Stimulated activated CD4-positive, alpha-beta T cell treated with anti-CD3 and anti-CD28 coated beads, Interleukin-4, amount 100 ng/mL, for 1 hour (primary cell): ENCODE data around the gene FGFRL1.

Source experiments
- DNase-seq: peaks from one replicate; pipeline ENCODE4 v3.0.0-alpha.2; 2020

Gene FGFRL1, protein sequence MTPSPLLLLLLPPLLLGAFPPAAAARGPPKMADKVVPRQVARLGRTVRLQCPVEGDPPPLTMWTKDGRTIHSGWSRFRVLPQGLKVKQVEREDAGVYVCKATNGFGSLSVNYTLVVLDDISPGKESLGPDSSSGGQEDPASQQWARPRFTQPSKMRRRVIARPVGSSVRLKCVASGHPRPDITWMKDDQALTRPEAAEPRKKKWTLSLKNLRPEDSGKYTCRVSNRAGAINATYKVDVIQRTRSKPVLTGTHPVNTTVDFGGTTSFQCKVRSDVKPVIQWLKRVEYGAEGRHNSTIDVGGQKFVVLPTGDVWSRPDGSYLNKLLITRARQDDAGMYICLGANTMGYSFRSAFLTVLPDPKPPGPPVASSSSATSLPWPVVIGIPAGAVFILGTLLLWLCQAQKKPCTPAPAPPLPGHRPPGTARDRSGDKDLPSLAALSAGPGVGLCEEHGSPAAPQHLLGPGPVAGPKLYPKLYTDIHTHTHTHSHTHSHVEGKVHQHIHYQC

GRCh38 chr4:1011022-1011665, at the start of gene FGFRL1:
Gene FGFRL1, plus strand, starts transcription at chr4:1011626. Its CDS starts 860 bp downstream, at chr4:1012486.
- peak; percentile 95 for DNase-seq

DNA sequence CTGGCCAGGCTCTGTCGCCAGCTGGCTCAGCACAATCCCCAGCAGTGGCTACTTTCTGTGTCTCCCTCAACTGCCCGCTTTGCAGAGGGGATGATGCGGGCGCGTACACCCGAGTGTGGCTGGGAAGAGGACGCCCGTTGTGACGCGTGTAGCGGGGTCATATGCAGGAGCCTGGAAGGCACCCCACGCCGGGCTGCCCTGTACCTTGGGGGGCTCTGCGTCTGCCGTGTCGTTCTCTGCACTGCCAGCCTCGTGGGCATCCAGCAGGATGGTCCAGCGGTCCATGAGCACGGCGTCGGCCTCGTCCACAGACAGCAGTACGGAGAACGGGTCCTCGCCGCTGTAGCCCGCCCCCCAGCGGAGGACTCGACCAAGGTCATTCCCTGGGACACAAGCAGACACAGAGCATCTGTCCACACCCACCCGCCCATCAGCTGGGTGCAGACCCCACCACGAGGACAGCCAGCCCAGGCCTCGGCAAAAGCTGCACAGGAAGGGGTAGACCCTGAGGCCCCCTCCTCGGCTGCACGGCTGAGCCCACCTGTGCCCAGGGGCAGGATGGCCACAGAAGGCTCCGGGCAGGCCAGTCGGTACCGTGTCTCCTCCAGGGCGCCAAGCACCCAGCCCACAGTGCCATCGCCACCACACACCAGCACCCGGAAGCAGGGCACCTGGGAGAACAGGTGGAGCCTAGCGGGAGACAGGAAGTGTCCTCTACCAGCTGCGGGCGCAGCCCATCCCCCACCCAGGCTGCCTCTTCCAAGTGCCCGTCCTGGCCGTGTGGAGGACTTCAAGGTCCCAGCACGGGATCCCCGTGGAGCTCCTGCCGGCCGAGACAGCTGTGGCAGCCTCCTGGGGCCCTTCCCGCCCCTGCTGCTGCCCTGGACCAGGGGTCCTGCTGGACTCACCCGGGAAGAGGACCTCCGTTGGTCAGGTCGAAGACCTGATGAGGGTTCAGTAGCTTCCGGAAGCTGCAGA, 48.9 kb upstream of the FGFRL1 start:
- DNase-seq, result no peak

GRCh38 chr4:963276-964225, 47.9 kb upstream of the FGFRL1 start:
- DNase-seq, result no peak

DNA sequence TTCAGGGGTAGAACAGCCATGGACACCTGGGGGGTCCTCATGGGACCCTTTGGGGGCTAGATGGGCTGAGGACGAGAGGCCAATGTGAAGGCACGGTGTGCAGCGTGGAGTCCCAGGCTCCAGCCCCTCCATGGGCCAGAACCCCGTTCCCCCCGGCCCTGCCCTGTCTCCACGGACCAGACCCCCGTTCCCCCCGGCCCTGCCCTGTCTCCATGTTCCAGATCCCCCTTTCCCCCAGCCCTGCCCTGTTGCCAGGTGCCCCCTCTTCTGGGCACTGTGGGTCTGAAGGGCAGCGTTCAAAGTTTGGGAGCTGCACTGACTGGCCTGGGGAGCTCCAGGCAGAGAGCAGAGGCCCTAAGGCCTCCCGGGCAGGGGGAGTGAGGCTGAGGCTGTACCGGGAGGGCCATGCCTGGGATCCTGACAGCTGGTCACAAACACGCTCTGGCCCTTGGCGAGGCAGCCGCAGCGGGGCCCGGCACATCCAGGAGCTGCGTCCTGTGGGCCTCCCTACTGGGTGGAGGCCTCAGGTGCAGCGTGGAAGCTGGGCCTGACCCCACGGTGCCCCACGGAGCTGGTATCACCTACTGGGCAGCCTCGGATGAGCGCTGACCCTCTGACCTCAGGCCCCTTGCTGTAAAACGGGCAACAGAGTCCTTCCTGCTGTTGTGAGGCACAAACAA, 46.9 kb upstream of the FGFRL1 start:
- no peak for DNase-seq

DNA sequence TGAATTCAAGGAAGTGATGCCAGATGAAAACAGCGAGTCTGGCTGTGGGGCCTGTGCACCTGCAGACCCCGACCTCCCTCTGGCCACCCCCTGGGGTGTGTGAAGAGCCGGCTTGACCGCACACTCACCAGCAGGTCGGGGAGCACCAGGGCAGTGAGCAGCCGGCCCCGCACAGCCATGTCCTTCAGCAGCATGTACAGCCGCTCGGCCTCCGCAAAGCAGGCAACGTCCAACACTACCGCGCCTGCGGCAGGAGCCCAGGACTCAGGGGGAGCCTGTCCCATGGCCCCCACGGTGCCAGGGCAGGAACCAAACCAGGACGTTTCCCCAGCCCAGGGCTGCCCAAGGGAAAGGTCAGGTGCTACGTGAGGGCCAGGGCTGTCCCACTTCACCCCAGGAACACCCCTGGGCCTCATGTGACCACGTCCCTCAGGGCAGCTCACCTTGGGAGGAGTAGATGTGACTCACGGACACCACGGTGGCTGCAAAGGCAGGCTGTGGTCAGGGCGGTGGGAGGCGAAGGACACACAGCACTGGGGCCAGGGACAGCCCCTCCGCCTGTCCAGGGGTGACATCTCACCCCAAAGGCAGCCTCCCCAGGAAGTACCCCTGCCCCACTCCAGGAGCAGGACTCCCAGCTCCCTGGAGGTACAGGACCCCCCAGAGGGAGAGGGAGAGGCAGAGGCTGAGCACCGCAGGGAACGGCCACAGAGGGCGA, 46.2 kb upstream of the FGFRL1 start:
- DNase-seq, result no peak

DNA sequence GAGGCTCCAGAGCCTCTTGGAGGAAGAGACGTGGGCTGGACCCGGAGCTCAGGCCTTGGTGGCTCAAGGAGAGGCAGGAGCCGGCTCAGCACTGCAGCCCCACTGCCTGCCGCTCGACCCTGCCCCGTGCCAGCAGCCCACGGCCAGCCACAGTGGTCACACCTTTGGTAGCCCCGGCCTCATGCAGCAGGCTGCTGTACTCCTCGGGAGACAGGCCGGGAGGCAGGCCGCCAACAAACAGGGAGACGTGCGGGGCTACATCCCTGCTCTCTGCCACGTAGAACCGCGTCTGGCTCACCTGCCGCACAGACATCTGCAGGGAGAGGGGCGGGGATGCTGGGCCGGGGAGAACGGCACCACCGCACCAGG, 45.7 kb upstream of the FGFRL1 start:
- DNase-seq, result no peak

- DNase-seq, result no peak
These were observed 44.9 kb upstream of the FGFRL1 start for GRCh38 chr4:966266-967112.

GRCh38 chr4:967113-968104, 44.0 kb upstream of the FGFRL1 start:
- no peak for DNase-seq

- DNase-seq, result no peak
These were observed 43.2 kb upstream of the FGFRL1 start for GRCh38 chr4:968221-968620.

- DNase-seq, result no peak
These were observed 42.6 kb upstream of the FGFRL1 start for GRCh38 chr4:968621-969394.

DNA sequence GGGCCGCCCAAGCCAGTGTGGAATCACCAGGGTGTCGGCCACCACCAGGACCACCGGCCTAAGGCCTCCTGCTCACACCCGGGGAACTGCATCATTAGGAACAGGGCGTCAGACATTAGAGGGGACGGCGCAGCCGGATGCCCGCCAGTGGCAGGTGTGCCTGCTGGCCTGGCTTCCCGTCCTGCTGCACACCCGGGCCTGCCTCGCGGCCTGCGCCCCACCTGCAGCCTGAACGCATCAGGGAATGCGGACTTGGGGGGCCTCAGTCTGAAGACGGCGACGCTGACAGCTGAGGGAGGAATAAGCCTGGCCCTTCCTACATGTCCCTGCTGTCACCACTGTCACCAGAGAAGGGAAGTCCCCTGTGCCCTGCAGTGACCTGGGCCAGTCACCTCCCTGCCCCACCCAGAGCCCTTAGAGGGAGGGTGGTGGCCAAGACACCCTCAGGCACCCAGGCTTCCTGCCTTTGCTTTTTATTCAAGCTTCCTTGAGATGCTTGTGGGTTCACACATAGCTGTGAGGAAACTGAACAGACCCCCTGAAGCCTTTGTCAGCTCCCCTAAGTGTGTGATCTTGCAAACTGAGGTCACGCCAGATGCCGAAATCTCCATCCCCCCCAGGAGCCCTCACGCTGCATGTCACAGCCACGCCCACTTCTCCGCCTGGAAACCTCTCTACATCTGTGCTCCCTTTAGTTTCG, 41.2 kb upstream of the FGFRL1 start:
- no peak for DNase-seq

GRCh38 chr4:970854-971520, 40.4 kb upstream of the FGFRL1 start:
- no peak for DNase-seq

- no peak for DNase-seq
These were observed 39.5 kb upstream of the FGFRL1 start for GRCh38 chr4:971666-972500.

- DNase-seq, result peak; percentile 65
These were observed 38.6 kb upstream of the FGFRL1 start for GRCh38 chr4:972651-973424.
